HG02884 (cell line): ENCODE measurements around the gene LAMA2.
"Not testable (repeated sequence)": the region's sequence is repeated elsewhere in the genome, so short reads cannot be mapped to it uniquely, and the experiment has no call there.

Experiments
- ATAC-seq: cut with Tn5 transposase; IDR thresholded peaks from one replicate; pipeline ENCODE4 v1.9.1; 2021; ENCODE audit warnings: mild to moderate bottlenecking, moderate library complexity; ENCODE audit not compliant: unreplicated experiment

The LAMA2 gene

GRCh38 chr6:129069006-129069405 lies 186.1 kb downstream of the LAMA2 start:
- ATAC-seq = no peak

GRCh38 chr6:129073051-129073450 lies 190.1 kb downstream of the LAMA2 start:
- ATAC-seq = no peak

- no peak for ATAC-seq
Observed at GRCh38 chr6:129073691-129074395, 190.9 kb downstream of the LAMA2 start.

- ATAC-seq = no peak
Observed at GRCh38 chr6:129084406-129084805, 201.5 kb downstream of the LAMA2 start.

DNA sequence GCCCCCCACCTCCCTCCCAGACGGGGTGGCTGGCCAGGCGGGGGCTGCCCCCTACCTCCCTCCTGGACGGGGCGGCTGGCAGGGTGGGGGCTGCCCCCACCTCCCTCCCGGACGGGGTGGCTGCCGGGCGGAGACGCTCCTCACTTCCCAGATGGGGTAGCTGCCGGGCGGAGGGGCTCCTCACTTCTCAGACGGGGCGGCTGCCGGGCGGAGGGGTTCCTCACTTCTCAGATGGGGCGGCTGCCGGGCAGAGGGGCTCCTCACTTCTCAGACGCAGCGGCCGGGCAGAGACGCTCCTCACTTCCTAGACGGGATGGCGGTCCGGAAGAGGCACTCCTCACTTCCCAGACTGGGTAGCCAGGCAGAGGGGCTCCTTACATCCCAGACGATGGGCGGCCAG lies 205.5 kb downstream of the LAMA2 start:
- not testable (repeated sequence) for ATAC-seq

- ATAC-seq = no peak
Observed at GRCh38 chr6:129089357-129089756, 206.4 kb downstream of the LAMA2 start.

- ATAC-seq = no peak
Observed at GRCh38 chr6:129094147-129094546, 211.2 kb downstream of the LAMA2 start.

DNA sequence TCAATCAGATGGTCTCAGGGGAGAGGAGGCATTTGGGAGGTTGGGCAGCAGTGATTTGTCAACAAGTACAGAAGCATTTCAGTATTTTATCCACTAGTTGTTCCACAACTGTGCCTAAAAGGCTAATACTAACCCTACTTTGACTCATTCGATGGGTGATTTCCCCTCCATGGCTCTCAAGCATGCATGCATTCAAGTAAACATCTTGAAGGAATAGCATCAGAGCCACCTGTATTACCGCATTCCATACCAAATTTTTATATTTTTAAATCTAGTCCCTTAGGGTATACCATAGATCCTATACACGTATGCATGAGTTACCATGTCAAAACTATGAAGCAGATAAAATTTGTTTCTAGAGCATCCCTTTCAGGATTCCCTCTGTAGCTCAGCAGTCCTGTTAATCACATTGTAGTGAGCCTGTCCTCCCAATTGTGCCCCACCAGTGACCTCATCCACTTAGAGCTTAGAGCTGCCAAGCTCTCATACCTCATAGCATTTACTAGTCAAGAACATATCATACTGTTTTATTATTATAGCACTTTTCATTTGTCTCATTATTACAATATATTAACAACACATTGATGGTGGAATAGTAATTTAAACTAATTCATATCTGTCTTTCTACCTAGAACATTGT lies 213.8 kb downstream of the LAMA2 start:
- no peak for ATAC-seq

DNA sequence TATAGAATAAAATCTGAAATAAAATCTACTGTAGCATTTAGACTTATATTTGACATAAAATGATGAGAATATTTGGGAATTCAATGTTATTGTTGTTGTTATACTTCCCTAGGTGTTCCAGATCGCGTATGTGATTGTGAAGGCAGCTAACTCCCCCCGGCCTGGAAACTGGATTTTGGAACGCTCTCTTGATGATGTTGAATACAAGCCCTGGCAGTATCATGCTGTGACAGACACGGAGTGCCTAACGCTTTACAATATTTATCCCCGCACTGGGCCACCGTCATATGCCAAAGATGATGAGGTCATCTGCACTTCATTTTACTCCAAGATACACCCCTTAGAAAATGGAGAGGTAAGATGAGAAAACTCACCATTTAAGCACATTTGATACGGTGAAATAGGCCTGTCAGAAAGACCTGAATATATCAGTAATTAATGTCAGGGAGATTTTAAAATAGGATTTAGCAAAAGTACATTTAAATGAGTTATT lies 215.2 kb downstream of the LAMA2 start:
- ATAC-seq = no peak

- no peak for ATAC-seq
Observed at GRCh38 chr6:129099696-129100095, 216.8 kb downstream of the LAMA2 start.

DNA sequence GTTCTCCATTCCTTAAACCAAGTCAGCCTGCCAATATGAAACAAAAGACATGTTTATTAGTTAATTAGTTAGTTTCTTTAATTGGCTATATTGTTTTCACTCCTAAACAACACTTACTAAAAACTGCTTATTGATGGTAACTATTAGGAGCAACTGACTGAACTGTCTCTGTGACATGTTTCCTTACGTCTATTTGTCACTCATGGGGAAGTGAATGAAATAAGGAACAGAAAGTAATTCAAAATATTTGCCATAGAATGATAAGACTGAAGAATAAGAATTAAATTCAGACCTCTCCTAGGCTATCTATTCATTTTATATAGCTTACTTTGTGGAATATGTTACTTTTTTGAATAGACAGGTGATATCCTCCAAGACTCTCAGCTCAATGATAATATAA lies 217.2 kb downstream of the LAMA2 start:
- no peak for ATAC-seq

- ATAC-seq = no peak
Observed at GRCh38 chr6:129102741-129103140, 219.8 kb downstream of the LAMA2 start.

DNA sequence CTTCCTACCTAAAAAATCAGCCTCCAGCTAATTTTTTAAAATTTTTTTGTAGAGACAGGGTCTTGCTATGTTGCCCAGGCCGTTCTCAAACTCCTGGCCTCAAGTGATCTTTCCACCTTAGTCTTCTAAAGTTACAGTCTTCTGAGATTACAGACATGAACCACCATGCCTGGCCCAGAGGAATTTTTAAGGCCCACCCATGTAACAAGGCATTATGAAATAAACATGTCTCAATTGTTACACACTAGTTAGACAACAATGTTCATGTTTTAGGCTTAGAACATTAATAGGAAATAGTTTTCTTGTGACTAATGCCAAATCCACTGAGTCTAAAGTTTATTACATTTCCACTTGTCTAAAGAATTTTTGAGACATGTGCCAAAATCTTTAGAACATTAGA lies 221.2 kb downstream of the LAMA2 start:
- ATAC-seq = no peak

DNA sequence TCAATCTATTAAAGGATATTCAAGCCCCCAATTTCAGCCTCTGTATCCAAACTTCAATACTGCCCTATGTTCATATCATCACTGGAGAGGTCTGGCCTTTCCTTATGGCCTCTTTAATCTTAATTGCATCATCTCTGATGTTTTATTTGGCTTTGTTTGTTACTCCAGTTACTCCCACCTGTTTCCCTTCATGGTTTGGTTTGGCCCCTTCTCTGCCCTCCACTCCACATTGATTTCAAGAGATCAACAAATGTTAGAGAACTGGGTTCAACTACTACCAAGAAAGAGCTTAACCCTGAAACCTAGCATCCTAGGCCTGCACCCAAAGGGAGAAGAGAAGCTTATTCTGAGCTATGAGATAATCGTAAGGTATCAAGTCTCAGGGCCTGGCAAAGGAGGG lies 221.6 kb downstream of the LAMA2 start:
- ATAC-seq = no peak

- ATAC-seq = no peak
Observed at GRCh38 chr6:129105035-129105434, 222.1 kb downstream of the LAMA2 start.

DNA sequence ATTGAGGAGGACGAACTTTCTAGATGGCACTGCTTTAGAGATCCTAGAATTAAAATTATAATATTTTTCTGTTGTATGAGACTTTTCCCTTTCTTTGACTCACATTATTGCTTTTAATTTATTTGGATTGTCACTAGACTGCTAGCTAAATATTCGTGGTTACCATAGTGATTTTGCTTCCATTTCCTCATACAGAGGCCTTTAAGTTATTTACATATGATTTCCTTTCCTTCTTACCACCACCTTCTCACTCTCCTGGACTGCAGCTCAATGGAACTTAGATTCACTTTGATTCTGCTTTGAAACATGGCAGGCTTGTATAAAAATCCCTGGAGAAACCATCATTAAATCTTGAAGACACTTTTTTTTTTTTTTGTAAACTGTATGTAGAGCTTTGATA lies 222.9 kb downstream of the LAMA2 start:
- ATAC-seq = no peak

- no peak for ATAC-seq
Observed at GRCh38 chr6:129108337-129108736, 225.4 kb downstream of the LAMA2 start.

- no peak for ATAC-seq
Observed at GRCh38 chr6:129110690-129111343, 227.9 kb downstream of the LAMA2 start.

- no peak for ATAC-seq
Observed at GRCh38 chr6:129111346-129111745, 228.4 kb downstream of the LAMA2 start.

- ATAC-seq = no peak
Observed at GRCh38 chr6:129111853-129112252, 228.9 kb downstream of the LAMA2 start.

DNA sequence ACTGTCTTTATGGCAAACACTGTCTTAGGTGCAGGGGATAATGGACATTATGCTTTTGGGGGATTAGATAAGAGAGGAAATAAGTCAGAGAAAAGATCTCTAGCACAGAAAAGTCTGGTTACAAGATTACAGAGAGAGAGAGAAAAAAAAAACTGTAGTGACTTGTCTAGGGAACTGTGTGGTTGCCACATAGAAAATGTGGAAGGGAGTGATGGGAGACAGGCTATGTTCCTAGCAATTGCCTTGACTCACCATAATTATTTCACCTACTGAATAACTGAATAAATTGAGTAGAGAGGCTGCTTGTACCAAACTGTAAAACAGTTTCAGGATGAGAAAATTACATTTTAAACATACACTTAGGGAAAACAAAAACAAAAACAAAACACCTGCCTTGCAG lies 229.7 kb downstream of the LAMA2 start:
- no peak for ATAC-seq

GRCh38 chr6:129113637-129114036 lies 230.7 kb downstream of the LAMA2 start:
- no peak for ATAC-seq
